T-helper 1 cell treated with Interleukin-12 subunit alpha and Interleukin-12 subunit beta and Interleukin-4 antibody, amounts not matched to agents 30 μg/mL and 1 μg/mL, for 36 hours (primary cell): ENCODE data around the gene AOPEP.

Source experiments
- H3K27ac Mint-ChIP-seq: one replicate; pipeline ENCODE4 v1.8.0; 2021; ENCODE audit warnings: mild to moderate bottlenecking, mixed read lengths
- H3K27me3 Mint-ChIP-seq: one replicate; pipeline ENCODE4 v1.8.0; 2021; ENCODE audit warnings: low read depth, mixed read lengths
- H3K36me3 Mint-ChIP-seq: one replicate; pipeline ENCODE4 v1.8.0; 2021; ENCODE audit warnings: low read depth, mixed read lengths
- H3K4me1 Mint-ChIP-seq: one replicate; pipeline ENCODE4 v1.8.0; 2021; ENCODE audit warnings: low read depth, mixed read lengths
- H3K4me3 Mint-ChIP-seq: one replicate; pipeline ENCODE4 v1.8.0; 2021; ENCODE audit warnings: mild to moderate bottlenecking, moderate library complexity, mixed read lengths
- H3K9me3 Mint-ChIP-seq: one replicate; pipeline ENCODE4 v1.8.0; 2021; ENCODE audit warnings: mixed read lengths

The AOPEP gene

DNA sequence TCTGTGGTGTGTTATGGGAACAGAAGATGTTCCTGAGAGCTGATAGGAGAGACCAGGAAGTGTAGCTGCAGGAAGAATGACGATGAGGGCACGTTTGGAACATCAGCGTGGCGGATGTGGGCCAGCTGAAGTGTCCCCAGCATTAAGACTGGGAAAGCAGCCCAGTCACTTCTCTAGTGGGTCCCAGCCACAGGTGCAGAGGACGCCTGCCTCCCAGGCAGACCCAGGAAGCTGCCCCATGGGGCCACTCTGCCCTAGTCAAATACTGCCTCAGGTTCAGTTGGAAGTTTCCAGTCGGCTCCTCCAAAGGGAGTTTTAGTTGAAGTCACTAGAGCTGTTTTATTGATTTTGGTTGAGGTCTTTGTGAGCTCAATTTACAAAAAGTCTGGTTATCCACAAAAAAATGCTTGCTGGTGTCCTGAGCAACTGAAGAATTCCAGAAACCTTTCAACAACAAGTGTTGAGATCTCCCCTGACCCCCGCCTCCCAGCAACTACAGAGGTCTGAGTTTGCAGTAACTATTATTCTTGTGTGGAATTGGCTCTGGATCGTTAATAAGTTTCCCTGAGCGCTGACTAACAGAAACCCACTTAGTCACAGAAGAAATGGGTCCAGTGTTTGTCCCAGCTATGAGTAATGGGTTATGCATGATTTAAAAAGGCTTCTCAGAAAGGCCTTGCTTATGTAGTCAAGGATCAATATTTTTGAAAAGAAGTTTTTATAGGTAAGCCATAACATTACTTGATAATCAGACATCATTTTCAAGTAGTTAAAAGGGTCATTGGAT is 296.9 kb downstream of the AOPEP start:
- Mint-ChIP-seq H3K27ac (no peak overlapping the region), H3K36me3 (peaks cover 6% of the 10 kb centered on the region)

DNA sequence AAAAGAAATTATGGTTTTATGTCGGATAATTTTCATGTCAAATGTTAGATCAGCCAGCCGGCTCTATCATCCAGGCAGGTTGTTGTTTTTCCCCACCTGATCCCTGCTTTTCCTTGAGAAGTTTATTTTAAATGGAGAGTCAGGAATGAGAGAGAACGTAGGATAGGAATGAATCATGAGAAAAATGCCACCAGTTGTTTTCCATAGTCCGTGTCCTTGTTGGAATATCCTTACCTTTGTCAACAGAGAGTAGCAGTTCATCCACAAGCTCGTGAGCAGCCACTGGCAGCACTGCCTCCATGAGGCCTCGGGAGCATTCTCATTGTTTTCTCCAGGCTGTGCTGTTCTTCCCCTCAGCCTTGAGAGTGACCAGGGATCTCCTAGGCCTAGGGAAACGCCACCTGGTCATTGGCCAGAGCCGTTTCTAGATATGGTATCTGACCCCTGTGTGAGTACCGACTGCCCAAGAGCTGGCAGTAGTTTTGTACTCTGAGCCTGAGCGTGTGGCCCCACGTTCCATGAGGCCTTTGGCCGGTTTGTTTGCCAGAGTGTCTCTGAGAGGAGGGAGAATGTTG is 297.7 kb downstream of the AOPEP start:
- Mint-ChIP-seq H3K27ac (no peak overlapping the region), H3K36me3 (peaks cover 6% of the 10 kb centered on the region), H3K9me3 (no peaks in the 10 kb centered on the region), H3K4me3 (no peak overlapping the region), H3K4me1 (no peaks in the 10 kb centered on the region), H3K27me3 (no peaks in the 10 kb centered on the region)

More for the DNA sequence above, 296.9 kb downstream of the AOPEP start:
- Mint-ChIP-seq H3K27me3 (no peaks in the 10 kb centered on the region), H3K4me1 (peaks cover 2% of the 10 kb centered on the region), H3K9me3 (no peaks in the 10 kb centered on the region), H3K4me3 (no peak overlapping the region)

- Mint-ChIP-seq H3K27me3 (no peaks in the 10 kb centered on the region), H3K4me3 (no peak overlapping the region), H3K27ac (no peak overlapping the region), H3K9me3 (no peaks in the 10 kb centered on the region), H3K36me3 (peaks cover 3% of the 10 kb centered on the region), H3K4me1 (no peaks in the 10 kb centered on the region)
Measured at GRCh38 chr9:95025213-95026147, 299.0 kb downstream of the AOPEP start.

GRCh38 chr9:95026148-95026524 is 299.6 kb downstream of the AOPEP start:
- Mint-ChIP-seq H3K36me3 (peaks cover 1% of the 10 kb centered on the region), H3K4me3 (no peak overlapping the region), H3K4me1 (peaks cover 3% of the 10 kb centered on the region), H3K27ac (no peak overlapping the region), H3K9me3 (no peaks in the 10 kb centered on the region), H3K27me3 (no peaks in the 10 kb centered on the region)

GRCh38 chr9:95027914-95028852 is 301.7 kb downstream of the AOPEP start:
- Mint-ChIP-seq H3K4me3 (no peak overlapping the region), H3K4me1 (peaks cover 6% of the 10 kb centered on the region), H3K27me3 (no peaks in the 10 kb centered on the region), H3K9me3 (no peaks in the 10 kb centered on the region), H3K27ac (no peak overlapping the region), H3K36me3 (no peaks in the 10 kb centered on the region)

DNA sequence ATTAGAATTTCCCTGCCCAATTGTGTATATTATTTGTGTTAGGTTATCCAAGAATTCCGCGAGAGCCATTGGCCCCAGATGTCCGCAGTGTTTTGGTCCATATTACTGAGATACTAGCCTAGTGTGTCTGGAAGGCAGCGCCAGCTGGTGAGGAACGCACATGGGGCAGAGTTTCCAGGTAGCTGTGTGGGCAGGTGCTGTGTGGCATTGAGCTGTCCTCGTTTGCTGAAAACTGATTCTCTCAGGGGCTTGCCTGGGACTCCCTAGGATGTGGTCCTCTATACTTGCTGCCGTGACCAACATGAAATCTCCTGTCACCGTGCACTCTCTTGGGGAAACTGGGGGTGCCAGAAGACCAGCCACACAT is 302.3 kb downstream of the AOPEP start:
- no peaks in the 10 kb centered on the region for H3K27me3 Mint-ChIP-seq
- H3K27ac Mint-ChIP-seq: no peak overlapping the region
- H3K4me3 Mint-ChIP-seq: no peak overlapping the region
- H3K36me3 Mint-ChIP-seq: no peaks in the 10 kb centered on the region
- H3K4me1 Mint-ChIP-seq: peaks cover 6% of the 10 kb centered on the region
- H3K9me3 Mint-ChIP-seq: no peaks in the 10 kb centered on the region

DNA sequence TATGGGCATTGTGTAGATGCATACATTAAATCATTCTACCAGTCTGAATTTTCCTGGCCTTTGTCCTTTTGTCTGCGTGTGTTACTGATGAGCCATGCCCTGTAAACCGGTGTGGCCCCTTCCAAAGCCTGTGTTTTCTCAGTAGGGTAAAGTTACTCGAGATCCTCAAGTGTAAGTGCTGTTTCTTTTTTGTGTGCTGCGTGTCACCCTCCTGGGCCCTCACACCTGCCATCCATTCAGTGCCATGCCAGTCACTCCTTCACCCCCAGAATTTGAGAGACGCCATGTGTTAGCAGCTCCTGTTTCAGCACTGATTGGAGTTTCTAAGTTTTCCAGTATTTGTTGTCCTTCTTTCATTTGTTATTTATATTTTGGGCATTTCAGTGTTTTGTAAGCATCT is 302.8 kb downstream of the AOPEP start:
- Mint-ChIP-seq H3K27ac (no peak overlapping the region), H3K9me3 (no peaks in the 10 kb centered on the region), H3K4me3 (no peak overlapping the region), H3K4me1 (peaks cover 6% of the 10 kb centered on the region), H3K27me3 (no peaks in the 10 kb centered on the region), H3K36me3 (no peaks in the 10 kb centered on the region)

DNA sequence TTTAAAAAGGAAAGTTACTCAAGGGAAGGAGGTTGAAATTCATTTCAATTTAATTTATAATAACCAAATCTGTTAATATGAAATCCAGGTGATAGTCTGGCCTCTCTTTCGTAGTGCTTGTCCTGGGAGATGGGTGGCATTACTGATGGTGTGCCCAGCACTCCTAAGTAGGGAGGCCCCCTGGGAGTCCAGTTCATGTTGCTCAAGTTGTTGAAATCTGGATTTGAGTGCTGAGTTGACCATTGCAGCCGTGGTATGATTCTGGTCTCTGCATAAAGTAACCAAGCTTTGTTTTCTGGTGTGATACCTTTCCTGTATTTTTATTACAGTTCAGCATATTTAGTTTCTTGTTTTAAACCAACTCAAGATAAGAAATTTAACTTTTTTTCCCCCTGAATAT is 303.2 kb downstream of the AOPEP start:
- no peak overlapping the region for H3K27ac Mint-ChIP-seq
- peaks cover 2% of the 10 kb centered on the region for H3K36me3 Mint-ChIP-seq
- H3K4me3 Mint-ChIP-seq: no peak overlapping the region
- H3K9me3 Mint-ChIP-seq: no peaks in the 10 kb centered on the region
- no peaks in the 10 kb centered on the region for H3K27me3 Mint-ChIP-seq
- peaks cover 6% of the 10 kb centered on the region for H3K4me1 Mint-ChIP-seq

GRCh38 chr9:95030344-95030743 is 303.8 kb downstream of the AOPEP start:
- Mint-ChIP-seq H3K27ac (no peak overlapping the region), H3K4me3 (no peak overlapping the region), H3K36me3 (peaks cover 2% of the 10 kb centered on the region), H3K27me3 (no peaks in the 10 kb centered on the region), H3K4me1 (peaks cover 6% of the 10 kb centered on the region), H3K9me3 (no peaks in the 10 kb centered on the region)

DNA sequence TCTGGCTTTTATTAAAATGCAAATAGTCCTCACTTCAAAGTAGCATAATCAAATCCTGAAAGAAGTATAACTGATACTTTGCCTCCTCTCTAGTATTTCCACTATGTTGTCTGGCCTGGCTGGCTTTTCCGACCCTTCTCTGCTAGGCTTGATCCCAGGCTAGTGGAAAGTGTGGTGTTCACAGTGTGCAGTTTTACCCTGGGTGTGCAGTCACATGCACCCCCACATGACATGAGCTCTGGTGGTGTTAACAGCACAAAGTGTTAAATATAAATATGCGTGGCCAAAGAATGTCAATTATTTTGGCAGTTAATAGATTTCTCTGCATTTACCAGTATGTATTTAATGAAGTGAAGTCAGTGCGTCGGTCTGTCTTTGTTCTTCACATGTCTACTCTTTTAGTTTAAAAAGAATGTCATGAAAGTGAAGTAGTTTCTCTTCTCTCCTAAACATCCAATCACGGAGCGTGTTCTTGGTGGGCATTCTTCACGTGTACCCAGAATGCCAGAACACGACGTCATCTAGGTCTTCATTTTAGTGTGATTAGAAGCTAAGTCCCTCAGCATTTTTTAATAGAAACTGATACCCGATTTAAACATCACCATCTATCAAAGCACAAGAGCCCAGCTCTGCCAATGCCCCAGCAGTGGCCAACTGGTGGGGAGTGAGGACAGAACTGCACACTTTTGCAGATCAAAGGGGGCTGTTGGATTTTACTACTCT is 304.6 kb downstream of the AOPEP start:
- Mint-ChIP-seq H3K27me3 (no peaks in the 10 kb centered on the region), H3K36me3 (peaks cover 2% of the 10 kb centered on the region), H3K4me3 (no peak overlapping the region)

GRCh38 chr9:95031711-95032461 is 305.4 kb downstream of the AOPEP start:
- Mint-ChIP-seq H3K27me3 (no peaks in the 10 kb centered on the region), H3K4me3 (no peak overlapping the region), H3K9me3 (no peaks in the 10 kb centered on the region), H3K4me1 (peaks cover 9% of the 10 kb centered on the region), H3K27ac (no peak overlapping the region), H3K36me3 (peaks cover 2% of the 10 kb centered on the region)

More for the DNA sequence above, 304.6 kb downstream of the AOPEP start:
- Mint-ChIP-seq H3K27ac (no peak overlapping the region), H3K9me3 (no peaks in the 10 kb centered on the region), H3K4me1 (peaks cover 6% of the 10 kb centered on the region)

GRCh38 chr9:95032580-95033341 is 306.3 kb downstream of the AOPEP start:
- peaks cover 2% of the 10 kb centered on the region for H3K36me3 Mint-ChIP-seq

More at GRCh38 chr9:95032580-95033341, 306.3 kb downstream of the AOPEP start:
- Mint-ChIP-seq H3K4me3 (no peak overlapping the region), H3K27ac (no peak overlapping the region), H3K4me1 (peaks cover 9% of the 10 kb centered on the region), H3K9me3 (no peaks in the 10 kb centered on the region), H3K27me3 (no peaks in the 10 kb centered on the region)
